COLO668 (cell line): ENCODE measurements around the gene NKAIN4.

Experiments
- DNase-seq: peaks from one replicate; lab custom pipeline; 2025; ENCODE audit not compliant: unreplicated experiment; lab: John Stamatoyannopoulos, UW

NKAIN4 gene

GRCh38 chr20:63196768-63197470 is 57.3 kb downstream of the NKAIN4 start:
- DNase-seq: no peak

DNA sequence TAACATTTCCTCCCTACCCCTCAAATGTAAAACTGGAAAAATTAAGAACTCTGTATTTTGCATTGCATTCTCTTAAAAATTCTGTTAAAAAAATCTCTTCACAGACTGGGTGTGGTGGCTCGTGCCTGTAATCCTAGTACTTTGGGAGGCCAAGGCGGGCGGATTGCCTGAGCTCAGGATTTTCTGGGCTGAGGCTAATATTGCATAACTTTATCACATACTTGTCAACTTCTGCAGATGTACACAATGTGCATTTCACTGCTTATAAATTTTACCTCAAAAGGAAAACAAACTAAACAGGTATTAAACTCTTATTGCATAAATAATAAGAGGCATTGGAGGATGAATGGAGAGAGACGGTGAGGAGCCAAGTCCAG is 59.5 kb downstream of the NKAIN4 start:
- no peak for DNase-seq

- no peak for DNase-seq
Measured at GRCh38 chr20:63194007-63194796, 60.1 kb downstream of the NKAIN4 start.

DNA sequence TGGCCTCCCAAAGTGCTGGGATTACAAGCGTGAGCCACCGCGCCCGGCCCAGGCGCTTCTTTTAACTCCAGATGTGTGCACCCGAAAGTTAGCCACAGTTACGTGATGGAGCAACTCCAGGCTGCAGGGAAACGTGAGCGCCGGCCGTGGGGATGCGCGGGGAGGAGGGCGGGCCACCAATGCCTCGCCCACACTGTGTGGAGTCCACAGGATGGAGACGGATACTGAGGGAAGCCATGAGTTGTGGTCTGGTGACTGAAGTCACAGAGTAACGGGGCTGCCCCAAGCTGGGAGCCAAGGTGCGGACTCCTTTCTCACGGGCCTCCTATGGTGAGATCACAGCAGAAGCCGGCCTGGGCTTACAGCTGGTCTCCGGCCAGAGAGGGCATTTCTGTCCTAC is 61.5 kb downstream of the NKAIN4 start:
- no peak for DNase-seq

DNA sequence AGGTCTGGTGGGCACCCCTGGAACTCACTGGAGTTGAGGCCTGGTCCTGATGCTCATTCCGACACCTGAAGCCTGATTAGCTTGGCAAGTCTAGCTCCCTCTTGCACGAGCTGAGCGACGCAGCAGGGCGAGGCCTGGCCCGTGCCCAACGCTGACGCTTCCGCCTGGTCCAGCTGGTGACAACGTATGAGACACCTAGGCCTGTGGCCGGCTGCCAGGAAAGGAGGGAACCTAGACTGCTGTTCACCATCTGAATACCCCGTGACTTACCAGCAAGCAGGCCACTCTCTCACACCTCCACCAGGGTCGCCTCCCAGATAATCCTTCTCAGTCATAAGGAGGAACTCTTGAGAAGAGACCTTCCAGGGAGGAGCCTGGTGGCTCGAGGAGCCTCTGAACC is 62.9 kb downstream of the NKAIN4 start:
- peak; percentile 91 for DNase-seq

- DNase-seq: no peak
Measured at GRCh38 chr20:63190828-63191227, 63.4 kb downstream of the NKAIN4 start.
